GM12878 (cell line): ENCODE data around the gene ARHGAP26. TPM values are rescaled to one million over a fixed set of nuclear protein-coding genes. Genes with fewer than 3 reads are reported as not detected.

ENCODE experiments used
- ATAC-seq: fragments of 200-7000 bp; cut with Tn5 transposase; 3 replicates; pipeline ENCODE4 v1.9.1; 2020; ENCODE audit warnings: mild to moderate bottlenecking, moderate library complexity
- BruUV-seq: library from RNA; stranded (reverse); fragments of 400-500 nt; replicated peaks from 2 replicates; lab custom pipeline; 2021; lab: Mats Ljungman, UMichigan
- CTCF ChIA-PET: fragments of 300-600 bp; sonication (Branson Sonifier 250); formaldehyde crosslinking; extraction: SDS; loops from one replicate; lab custom pipeline; 2021; ENCODE audit warnings: inconsistent platforms; lab: Yijun Ruan, JAX
- POLR2A ChIA-PET: fragments of 350-600 bp; formaldehyde crosslinking; extraction: SDS; loops from one replicate; lab custom pipeline; 2021; ENCODE audit warnings: inconsistent platforms; lab: Charles Lee
- RAD21 ChIA-PET: fragments of 300-600 bp; sonication (Branson Sonifier 250); formaldehyde crosslinking; loops from one replicate; lab custom pipeline; 2023; ENCODE audit warnings: antibody characterized with exemption; ENCODE audit not compliant: unreplicated experiment; lab: Charles Lee
- SMC1A ChIA-PET: fragments of 300-600 bp; sonication (Branson Sonifier 250); formaldehyde crosslinking; loops from one replicate; lab custom pipeline; 2023; ENCODE audit not compliant: unreplicated experiment, uncharacterized antibody; lab: Charles Lee
- DNase-seq: peaks from one replicate; pipeline ENCODE4 v3.0.0-alpha.2; 2011; ENCODE audit warnings: low read depth, low spot score
- FAIRE-seq: peaks from 3 replicates; lab custom pipeline; 2011; peaks lifted over from hg19 to GRCh38; lab: Jason Lieb, UNC
- H2AFZ ChIP-seq: 2 replicates; pipeline ENCODE4 v1.6.0; 2011; ENCODE audit warnings: low read depth, low read length, control low read depth; ENCODE audit not compliant: control insufficient read depth
- H3K27ac ChIP-seq: 2 replicates; pipeline ENCODE4 v1.5.1; 2011; ENCODE audit warnings: control low read depth; ENCODE audit not compliant: control insufficient read depth, insufficient read depth
- H3K27me3 ChIP-seq, 2 experiments: replicated peaks in 1 of 2; 2 replicates each; pipeline versions ENCODE4 v1.6.0 to v1.6.1; 2011; ENCODE audit warnings: low read length in 1 of 2; ENCODE audit not compliant: control insufficient read depth in 2 of 2, insufficient read depth in 2 of 2
- H3K36me3 ChIP-seq, 2 experiments: 2 replicates each; pipeline ENCODE4 v1.5.1; 2011; ENCODE audit warnings: low read length in 1 of 2; ENCODE audit not compliant: control insufficient read depth in 2 of 2, insufficient read depth in 2 of 2
- H3K4me1 ChIP-seq: 2 replicates; pipeline ENCODE4 v1.6.1; 2011; ENCODE audit warnings: mild to moderate bottlenecking, low read length, moderate library complexity, mixed read lengths; ENCODE audit not compliant: control insufficient read depth, insufficient read depth
- H3K4me2 ChIP-seq: 2 replicates; pipeline ENCODE4 v1.6.0; 2011; ENCODE audit warnings: control low read depth; ENCODE audit not compliant: control insufficient read depth, insufficient read depth
- H3K4me3 ChIP-seq: fragments of 200-600 bp; sonication (generic); 2 replicates; pipeline ENCODE4 v1.5.1; 2016
- H3K79me2 ChIP-seq: 2 replicates; pipeline ENCODE4 v1.6.0; 2011; ENCODE audit warnings: low read length; ENCODE audit not compliant: control insufficient read depth, insufficient read depth
- H3K9ac ChIP-seq: 2 replicates; pipeline ENCODE4 v1.8.0; 2011; ENCODE audit warnings: low read length, control low read depth, mixed read lengths; ENCODE audit not compliant: control insufficient read depth, insufficient read depth
- H3K9me3 ChIP-seq: replicated peaks from 3 replicates; pipeline ENCODE4 v1.5.1; 2011; ENCODE audit warnings: mild to moderate bottlenecking, low read length; ENCODE audit not compliant: control insufficient read depth, insufficient read depth
- H4K20me1 ChIP-seq: 2 replicates; pipeline ENCODE4 v1.6.0; 2011; ENCODE audit not compliant: control insufficient read depth, insufficient read depth
- BHLHE40 ChIP-seq, 2 experiments: fragments of 450-650 bp in 1 of 2; IDR thresholded peaks; 2 replicates each; pipeline ENCODE4 v1.6.1; 2011 to 2017; ENCODE audit warnings: low read depth in 2 of 2, borderline replicate concordance in 1 of 2, improper control_type of control experiment in 1 of 2, low read length in 1 of 2, mild to moderate bottlenecking in 1 of 2
- DPF2 ChIP-seq: fragments of 450-650 bp; IDR thresholded peaks from 2 replicates; pipeline ENCODE4 v1.6.1; 2017; ENCODE audit warnings: mild to moderate bottlenecking
- EP300 ChIP-seq, 2 experiments: fragments of 150-350 bp in 1 of 2; IDR thresholded peaks; 2 replicates each; pipeline ENCODE4 v1.6.1; 2011 to 2012; ENCODE audit warnings: low read depth in 2 of 2, low read length in 2 of 2, borderline replicate concordance in 1 of 2, improper control_type of control experiment in 1 of 2, inconsistent platforms in 1 of 2; ENCODE audit not compliant: control insufficient read depth in 1 of 2
- ESRRA ChIP-seq: IDR thresholded peaks from 2 replicates; pipeline ENCODE4 v1.6.1; 2012; ENCODE audit warnings: mild to moderate bottlenecking, low read length, improper control_type of control experiment
- FOXM1 ChIP-seq: IDR thresholded peaks from 2 replicates; pipeline ENCODE4 v1.6.1; 2012; ENCODE audit warnings: low read depth, mild to moderate bottlenecking, inconsistent platforms, low read length, moderate library complexity
- HCFC1 ChIP-seq: fragments of 150-350 bp; IDR thresholded peaks from 2 replicates; pipeline ENCODE4 v1.6.1; 2014; ENCODE audit warnings: low read length
- IKZF1 ChIP-seq: fragments of 450-650 bp; conservative IDR thresholded peaks from 2 replicates; pipeline ENCODE4 v1.6.1; 2017; ENCODE audit warnings: antibody characterized with exemption, mild to moderate bottlenecking
- NRF1 ChIP-seq: conservative IDR thresholded peaks from 2 replicates; pipeline ENCODE4 v1.6.1; 2011; ENCODE audit warnings: mild to moderate bottlenecking, low read depth, low read length, improper control_type of control experiment
- SMARCA5 ChIP-seq: fragments of 450-650 bp; IDR thresholded peaks from 2 replicates; pipeline ENCODE4 v1.6.1; 2017; ENCODE audit warnings: mild to moderate bottlenecking
- ZNF217 ChIP-seq: fragments of 450-650 bp; IDR thresholded peaks from 2 replicates; pipeline ENCODE4 v1.6.1; 2017; ENCODE audit warnings: antibody characterized with exemption, mild to moderate bottlenecking
- ZSCAN29 ChIP-seq: fragments of 450-650 bp; IDR thresholded peaks from 2 replicates; pipeline ENCODE4 v1.6.1; 2017; ENCODE audit warnings: mild to moderate bottlenecking, moderate library complexity
- in situ Hi-C: fragments of 300-500 bp; cut with MboI; formaldehyde crosslinking; loops from 9 replicates; pipeline ENCODE4 v1.14.3; 2018; ENCODE audit warnings: mixed read lengths
- intact Hi-C: fragments of 100-400 bp; cut with micrococcal nuclease; formaldehyde crosslinking; loops from one replicate; pipeline ENCODE4 v1.14.2; 2022; ENCODE audit not compliant: unreplicated experiment
- polyA plus RNA-seq, 11 experiments: library from polyadenylated mRNA; depleted of rRNA in 4 of 11; unstranded in 6 of 11; stranded (reverse) in 5 of 11; fragments of >200 nt; fragmentation: Nextera tagmentation in 4 of 11; fragmentation: Illumina TruSeq in 1 of 11; extraction: Ambion mirVana in 4 of 11; extraction: Trizol in 1 of 11; gene quantifications; 1 replicate in 1 of 11; 2 replicates in 10 of 11; pipeline versions ENCODE4 v1.2.1 to v1.2.3, GENCODE V29; 2011 to 2016; ENCODE audit warnings: inconsistent platforms in 2 of 11, missing spikeins in 2 of 11, low read depth in 1 of 11
- total RNA-seq, 4 experiments: library from RNA; depleted of rRNA in 3 of 4; stranded (reverse); fragments of >200 nt in 3 of 4; fragmentation: Illumina TruSeq in 1 of 4; extraction: Trizol in 1 of 4; gene quantifications; 2 replicates each; pipeline versions ENCODE4 v1.2.1 to v1.2.3, GENCODE V29; 2013 to 2021
- TF ChIP-seq, protein P1 (sequence below): fragments of 450-650 bp; IDR thresholded peaks from 2 replicates; pipeline ENCODE4 v1.6.1; 2016; ENCODE audit warnings: mild to moderate bottlenecking
- TF ChIP-seq, protein P2 (sequence below): fragments of 450-650 bp; IDR thresholded peaks from 2 replicates; pipeline ENCODE4 v1.6.1; 2016; ENCODE audit warnings: mild to moderate bottlenecking
- TF ChIP-seq, protein P3 (sequence below): fragments of 450-650 bp; IDR thresholded peaks from 2 replicates; pipeline ENCODE4 v1.6.1; 2018; ENCODE audit warnings: borderline replicate concordance, mild to moderate bottlenecking; ENCODE audit not compliant: partially characterized antibody

The ARHGAP26 gene
- total and polyA plus RNA-seq, 10 of the 15 experiments (the other 5 are each of a cell fraction or from before 2014, with no cell fraction given): 9.4 to 41.5 (median 19.3) TPM

DNA sequence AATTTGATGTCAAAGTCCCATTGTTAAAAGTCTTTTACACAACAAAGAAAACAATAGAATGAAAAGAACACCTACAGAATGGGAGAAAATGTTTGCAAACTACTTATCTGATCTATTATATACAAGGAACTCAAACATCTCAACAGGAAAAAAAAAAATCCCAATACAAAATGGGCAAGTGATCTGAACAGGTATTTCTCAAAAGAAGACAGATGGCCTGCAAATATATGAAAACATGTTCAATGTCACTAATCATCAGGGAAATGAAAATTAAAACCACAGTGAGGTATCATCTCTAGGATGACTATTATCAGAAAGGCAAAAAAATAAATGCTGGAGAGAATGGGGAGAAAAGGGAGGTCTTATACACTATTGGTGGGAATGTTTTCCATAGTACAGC is 301.8 kb downstream of the ARHGAP26 start:
- TF ChIP-seq, protein P1, sequence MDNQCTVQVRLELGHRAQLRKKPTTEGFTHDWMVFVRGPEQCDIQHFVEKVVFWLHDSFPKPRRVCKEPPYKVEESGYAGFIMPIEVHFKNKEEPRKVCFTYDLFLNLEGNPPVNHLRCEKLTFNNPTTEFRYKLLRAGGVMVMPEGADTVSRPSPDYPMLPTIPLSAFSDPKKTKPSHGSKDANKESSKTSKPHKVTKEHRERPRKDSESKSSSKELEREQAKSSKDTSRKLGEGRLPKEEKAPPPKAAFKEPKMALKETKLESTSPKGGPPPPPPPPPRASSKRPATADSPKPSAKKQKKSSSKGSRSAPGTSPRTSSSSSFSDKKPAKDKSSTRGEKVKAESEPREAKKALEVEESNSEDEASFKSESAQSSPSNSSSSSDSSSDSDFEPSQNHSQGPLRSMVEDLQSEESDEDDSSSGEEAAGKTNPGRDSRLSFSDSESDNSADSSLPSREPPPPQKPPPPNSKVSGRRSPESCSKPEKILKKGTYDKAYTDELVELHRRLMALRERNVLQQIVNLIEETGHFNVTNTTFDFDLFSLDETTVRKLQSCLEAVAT: no peak
- TF ChIP-seq ESRRA: no peak
- TF ChIP-seq ZSCAN29: no peak
- TF ChIP-seq, protein P2, sequence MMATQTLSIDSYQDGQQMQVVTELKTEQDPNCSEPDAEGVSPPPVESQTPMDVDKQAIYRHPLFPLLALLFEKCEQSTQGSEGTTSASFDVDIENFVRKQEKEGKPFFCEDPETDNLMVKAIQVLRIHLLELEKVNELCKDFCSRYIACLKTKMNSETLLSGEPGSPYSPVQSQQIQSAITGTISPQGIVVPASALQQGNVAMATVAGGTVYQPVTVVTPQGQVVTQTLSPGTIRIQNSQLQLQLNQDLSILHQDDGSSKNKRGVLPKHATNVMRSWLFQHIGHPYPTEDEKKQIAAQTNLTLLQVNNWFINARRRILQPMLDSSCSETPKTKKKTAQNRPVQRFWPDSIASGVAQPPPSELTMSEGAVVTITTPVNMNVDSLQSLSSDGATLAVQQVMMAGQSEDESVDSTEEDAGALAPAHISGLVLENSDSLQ: no peak
- TF ChIP-seq, protein P3, sequence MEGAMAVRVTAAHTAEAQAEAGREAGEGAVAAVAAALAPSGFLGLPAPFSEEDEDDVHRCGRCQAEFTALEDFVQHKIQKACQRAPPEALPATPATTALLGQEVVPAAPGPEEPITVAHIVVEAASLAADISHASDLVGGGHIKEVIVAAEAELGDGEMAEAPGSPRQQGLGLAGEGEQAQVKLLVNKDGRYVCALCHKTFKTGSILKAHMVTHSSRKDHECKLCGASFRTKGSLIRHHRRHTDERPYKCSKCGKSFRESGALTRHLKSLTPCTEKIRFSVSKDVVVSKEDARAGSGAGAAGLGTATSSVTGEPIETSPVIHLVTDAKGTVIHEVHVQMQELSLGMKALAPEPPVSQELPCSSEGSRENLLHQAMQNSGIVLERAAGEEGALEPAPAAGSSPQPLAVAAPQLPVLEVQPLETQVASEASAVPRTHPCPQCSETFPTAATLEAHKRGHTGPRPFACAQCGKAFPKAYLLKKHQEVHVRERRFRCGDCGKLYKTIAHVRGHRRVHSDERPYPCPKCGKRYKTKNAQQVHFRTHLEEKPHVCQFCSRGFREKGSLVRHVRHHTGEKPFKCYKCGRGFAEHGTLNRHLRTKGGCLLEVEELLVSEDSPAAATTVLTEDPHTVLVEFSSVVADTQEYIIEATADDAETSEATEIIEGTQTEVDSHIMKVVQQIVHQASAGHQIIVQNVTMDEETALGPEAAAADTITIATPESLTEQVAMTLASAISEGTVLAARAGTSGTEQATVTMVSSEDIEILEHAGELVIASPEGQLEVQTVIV: no peak
- TF ChIP-seq SMARCA5: no peak
- TF ChIP-seq DPF2: no peak
- no peak for TF ChIP-seq HCFC1
- no peak for TF ChIP-seq ZNF217
- TF ChIP-seq NRF1: no peak
- TF ChIP-seq EP300 (IDR thresholded peaks at IDR 0.05; ENCODE audit: borderline replicate concordance in 1 of 2, control insufficient read depth in 1 of 2, low read depth in 2 of 2, low read length in 2 of 2): no peak
- no peak for TF ChIP-seq BHLHE40 (IDR thresholded peaks at IDR 0.05; ENCODE audit: borderline replicate concordance in 1 of 2, low read depth in 2 of 2, low read length in 1 of 2)
- TF ChIP-seq FOXM1: no peak
- no peak for TF ChIP-seq IKZF1
- Histone ChIP-seq H3K4me1 (peaks cover 13% of the 10 kb centered on the region), H2AFZ (no peak overlapping the region), H3K4me2 (no peak overlapping the region), H3K27ac (no peak overlapping the region), H3K9ac (no peak overlapping the region), H3K79me2 (peaks cover 2% of the 10 kb centered on the region), H3K4me3 (no peak overlapping the region), H3K36me3 (peaks cover 2 to 5% of the 10 kb centered on the region in 2 experiments; a peak in 3 of 4 replicates), H3K9me3 (peaks cover 8% of the 10 kb centered on the region; the same call in 2 of the 3 replicates), H3K27me3 (no peaks in the 10 kb centered on the region), H4K20me1 (no peaks in the 10 kb centered on the region)
- no peak for FAIRE-seq
- in situ Hi-C loops: no loop called here
- SMC1A ChIA-PET: interaction anchor here (1.2 kb wide), 1 partner anchor 9 kb away, joined by 4 read pairs; no protein-coding TSS in a partner anchor
- no peak for DNase-seq
- intact Hi-C loops: no loop called here
- ATAC-seq: no peak
- CTCF ChIA-PET: no interaction called here
- no TSS peak for BruUV-seq
- RAD21 ChIA-PET: no interaction called here
- POLR2A ChIA-PET: no interaction called here
